ENCODE measurements around the gene PALM3.

- TF ChIP-seq CTCF (conservative IDR thresholded peaks at IDR 0.05 in 1 of 2, IDR thresholded peaks at IDR 0.05 in 1 of 2; ENCODE audit: low read depth in 1 of 2, low read length in 2 of 2) (no peak), EZH2 (IDR thresholded peaks at IDR 0.05; ENCODE audit: low read length, missing control alignments) (no peak)
Measured at GRCh38 chr19:14056741-14057356, 5.0 kb downstream of the PALM3 start.
